Suprapubic skin (tissue), 4 donors: ENCODE results near the gene CPA2.

Source experiments
- CTCF ChIP-seq, 2 donors: fragments of 200-600 bp in 1 of 2; fragments of 450-650 bp in 1 of 2; sonication (generic) in 1 of 2; IDR thresholded peaks; one replicate each; pipeline ENCODE4 v1.5.1; 2016 to 2019; ENCODE audit warnings: antibody characterized with exemption in 2 of 2, mild to moderate bottlenecking in 1 of 2, moderate library complexity in 1 of 2
- EP300 ChIP-seq: sonication (generic); formaldehyde crosslinking; IDR thresholded peaks from one replicate; pipeline ENCODE4 v1.6.1; 2017; ENCODE audit warnings: antibody characterized with exemption
- POLR2A ChIP-seq, 2 donors: fragments of 450-650 bp; IDR thresholded peaks; one replicate each; pipeline ENCODE4 v1.6.1; 2017; ENCODE audit warnings: antibody characterized with exemption in 2 of 2, mild to moderate bottlenecking in 2 of 2, moderate library complexity in 2 of 2
- POLR2AphosphoS5 ChIP-seq, 3 donors: sonication (generic); formaldehyde crosslinking; IDR thresholded peaks; one replicate each; pipeline ENCODE4 v1.6.1; 2017; ENCODE audit warnings: antibody characterized with exemption in 3 of 3

- TF ChIP-seq CTCF (IDR thresholded peaks at IDR 0.05), result no peak
- no peak for TF ChIP-seq EP300
- no peak for TF ChIP-seq POLR2A (IDR thresholded peaks at IDR 0.05)
- TF ChIP-seq POLR2AphosphoS5 (IDR thresholded peaks at IDR 0.05), result no peak
These were observed 57.8 kb downstream of the CPA2 start for GRCh38 chr7:130324306-130324943.
